NCI-H1436 treated with DMSO at 0.1 percent for 48 hours (cell line): ENCODE results near the gene IL1RL2.

ENCODE experiments used
- DNase-seq: peaks from one replicate; lab custom pipeline; 2025; lab: John Stamatoyannopoulos, UW

The IL1RL2 gene

DNA sequence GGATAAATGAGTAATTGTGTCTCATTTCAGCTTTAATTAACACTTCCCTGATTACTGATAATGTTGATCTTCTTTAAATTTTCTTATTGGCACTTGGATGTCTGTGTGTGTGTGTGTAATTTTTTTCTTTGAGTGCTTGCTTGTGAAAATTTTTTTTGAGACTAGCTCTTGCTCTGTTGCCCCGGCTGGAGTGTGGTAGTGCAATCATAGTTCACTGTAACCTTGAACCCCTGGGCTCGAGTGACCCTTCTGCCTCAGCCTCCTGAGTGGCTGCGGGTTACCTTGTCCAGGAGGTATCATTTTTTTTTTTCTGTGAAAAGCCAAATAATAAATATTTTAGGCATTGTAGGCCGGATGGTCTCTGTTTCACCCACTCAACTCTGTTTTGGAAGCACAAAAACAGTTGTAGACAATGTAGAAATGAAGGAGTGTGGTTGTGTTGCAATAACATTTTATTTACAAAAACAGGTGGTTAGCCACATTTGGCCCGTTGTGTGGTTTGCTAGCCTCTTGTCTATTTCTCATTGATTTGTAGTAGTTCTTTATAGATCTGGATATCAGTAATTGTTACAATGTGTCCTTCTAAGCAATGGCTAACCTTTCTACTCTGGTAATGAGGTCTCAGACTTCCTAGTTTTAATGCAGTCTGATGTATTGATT is 7.9 kb downstream of the IL1RL2 start:
- DNase-seq: no peak

DNA sequence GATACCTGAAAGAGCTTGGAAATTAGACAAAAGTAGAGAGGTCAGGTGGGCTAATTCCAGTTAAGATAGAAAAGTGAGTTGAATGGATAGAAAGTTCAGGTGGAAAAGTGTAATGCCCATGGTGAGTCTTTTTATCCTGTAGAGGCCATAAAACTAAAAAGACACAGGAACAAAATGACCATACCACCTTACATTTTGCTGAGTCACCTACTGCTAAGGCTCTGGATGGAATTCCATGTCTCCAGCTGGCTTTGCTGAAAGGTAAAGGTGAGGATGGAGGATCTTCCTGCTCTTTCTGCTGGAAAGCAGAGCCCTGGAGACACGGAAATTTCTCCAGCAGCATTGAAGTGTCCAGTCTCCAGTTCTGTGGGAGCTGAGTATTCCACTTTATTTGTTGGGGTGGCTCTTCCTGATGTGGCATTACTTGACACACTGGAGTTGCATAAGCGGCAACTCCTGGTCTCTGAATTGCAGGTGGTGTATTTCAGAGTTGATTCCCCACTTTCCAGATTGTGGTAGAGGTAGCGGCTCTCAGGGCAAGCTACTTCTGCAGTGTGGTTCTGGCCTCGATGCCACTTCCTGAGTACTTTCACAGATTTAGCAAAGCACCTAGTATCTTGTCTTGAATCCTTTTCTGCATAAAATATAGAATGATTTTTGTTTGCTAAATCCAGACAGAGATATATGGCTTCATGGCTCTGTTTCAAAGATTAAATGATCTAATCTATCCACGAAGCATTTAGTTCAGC is 10.7 kb downstream of the IL1RL2 start:
- no peak for DNase-seq

GRCh38 chr2:102200539-102200938 is 13.7 kb downstream of the IL1RL2 start:
- DNase-seq: no peak

DNA sequence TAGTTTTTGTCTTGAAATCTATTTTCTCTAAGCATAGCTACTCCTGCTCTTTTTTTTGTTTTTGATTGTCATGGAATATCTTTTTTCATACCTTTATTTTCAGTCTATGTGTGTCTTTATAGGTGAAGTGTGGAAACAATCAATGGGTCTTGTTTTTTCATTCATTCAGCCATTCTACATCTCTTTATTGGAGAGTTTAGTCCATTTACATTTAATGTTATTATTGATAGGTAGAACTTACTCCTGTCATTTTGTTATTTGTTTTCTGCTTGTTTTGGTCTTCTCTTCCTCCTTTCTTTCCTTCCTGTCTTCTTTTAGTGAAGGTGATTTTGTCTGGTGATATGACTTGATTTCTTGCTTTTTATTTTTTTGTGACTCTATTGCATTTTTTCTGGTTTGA is 17.8 kb downstream of the IL1RL2 start:
- no peak for DNase-seq

DNA sequence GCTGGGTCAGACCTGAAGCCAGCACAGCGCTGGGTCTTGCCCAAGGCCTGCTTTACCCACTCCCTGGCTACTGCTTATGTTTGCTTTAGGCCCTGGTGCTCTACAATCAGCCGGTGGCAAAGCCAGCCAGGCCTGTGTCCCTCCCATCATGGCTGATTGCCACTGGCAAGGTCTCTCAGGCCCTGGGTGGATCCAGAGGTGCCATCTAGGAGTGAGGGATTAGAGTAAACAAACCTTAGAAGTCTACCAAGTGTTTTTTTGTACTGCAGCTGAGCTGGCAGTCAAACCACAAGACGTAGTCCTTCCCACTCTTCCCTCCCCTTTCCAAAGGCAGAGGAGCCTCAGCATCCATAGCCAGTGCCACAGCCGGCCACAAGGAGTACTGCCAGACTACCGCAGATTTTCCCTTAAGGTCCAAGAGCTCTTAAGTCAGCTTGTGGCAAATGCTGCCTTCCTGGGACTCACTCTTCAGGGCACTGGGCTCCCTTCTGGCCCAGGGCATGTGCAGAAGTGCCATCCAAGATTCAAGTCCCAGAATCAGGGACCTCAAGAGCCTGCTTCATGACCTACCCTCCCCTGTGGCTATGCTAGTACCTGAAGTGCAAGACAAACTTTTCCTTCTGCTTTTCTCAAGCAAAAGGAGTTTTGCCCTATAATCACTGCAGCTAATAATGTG is 20.0 kb downstream of the IL1RL2 start:
- no peak for DNase-seq

GRCh38 chr2:102208774-102209173 is 22.0 kb downstream of the IL1RL2 start:
- DNase-seq: no peak

- no peak for DNase-seq
Observed at GRCh38 chr2:102209474-102209873, 22.7 kb downstream of the IL1RL2 start.

DNA sequence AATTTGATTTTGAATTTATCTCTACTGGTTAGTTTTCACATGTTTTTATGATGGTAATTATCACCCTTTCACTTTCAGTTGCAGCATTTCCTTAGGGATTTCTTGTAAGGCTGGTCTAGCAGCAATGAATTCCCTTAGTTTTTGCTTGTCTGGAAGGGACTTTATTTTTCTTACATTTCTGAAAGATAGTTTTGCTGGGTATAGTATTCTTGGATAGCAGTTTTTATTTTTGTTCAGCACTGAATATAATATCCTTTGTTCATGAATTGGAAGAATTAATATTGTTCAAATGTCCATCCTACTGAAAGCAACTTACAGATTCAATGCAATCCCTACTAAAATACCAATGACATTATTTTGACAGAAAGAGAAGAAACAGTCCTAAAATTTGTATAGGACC is 30.2 kb downstream of the IL1RL2 start:
- DNase-seq: no peak

GRCh38 chr2:102224824-102225739 is 38.3 kb downstream of the IL1RL2 start:
- DNase-seq: no peak

- no peak for DNase-seq
Observed at GRCh38 chr2:102226171-102226570, 39.3 kb downstream of the IL1RL2 start.

DNA sequence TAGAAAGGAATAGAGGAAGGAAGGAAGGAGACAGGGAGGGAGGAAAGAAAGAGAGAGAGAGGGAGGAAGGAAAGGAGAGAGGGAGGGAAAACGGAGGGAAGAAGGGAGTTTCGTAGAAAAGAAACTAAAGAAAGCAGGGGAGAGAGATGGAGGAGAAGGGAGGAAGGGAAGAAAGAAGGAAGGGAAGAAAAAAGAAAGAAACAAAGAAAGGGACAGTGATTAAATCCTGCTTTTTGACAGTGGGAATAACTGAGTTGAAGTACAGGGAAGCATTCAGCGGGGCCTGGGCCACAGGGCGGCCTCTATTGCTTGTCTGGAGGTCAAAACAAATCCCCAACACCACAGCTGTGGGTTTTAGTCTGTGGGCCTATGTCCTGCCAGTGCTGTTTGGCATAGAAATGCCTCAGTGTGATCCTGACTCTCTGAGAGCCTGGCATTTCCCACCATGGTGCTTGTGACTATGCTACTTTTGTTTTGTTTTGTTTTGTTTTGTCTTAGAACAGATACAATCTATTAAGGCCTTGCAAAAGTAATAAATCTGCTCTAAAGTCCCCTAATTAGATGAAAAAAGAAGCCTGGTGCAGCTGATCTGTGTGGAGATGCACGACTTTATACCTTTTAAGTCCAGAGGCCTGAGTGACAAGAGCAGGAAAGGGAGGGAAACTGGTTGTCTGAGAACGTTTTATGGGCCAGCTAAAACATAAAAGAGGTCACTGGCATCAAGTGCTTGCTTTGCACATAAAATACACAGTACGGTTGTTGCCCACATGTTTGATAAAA is 40.0 kb downstream of the IL1RL2 start:
- DNase-seq: no peak

DNA sequence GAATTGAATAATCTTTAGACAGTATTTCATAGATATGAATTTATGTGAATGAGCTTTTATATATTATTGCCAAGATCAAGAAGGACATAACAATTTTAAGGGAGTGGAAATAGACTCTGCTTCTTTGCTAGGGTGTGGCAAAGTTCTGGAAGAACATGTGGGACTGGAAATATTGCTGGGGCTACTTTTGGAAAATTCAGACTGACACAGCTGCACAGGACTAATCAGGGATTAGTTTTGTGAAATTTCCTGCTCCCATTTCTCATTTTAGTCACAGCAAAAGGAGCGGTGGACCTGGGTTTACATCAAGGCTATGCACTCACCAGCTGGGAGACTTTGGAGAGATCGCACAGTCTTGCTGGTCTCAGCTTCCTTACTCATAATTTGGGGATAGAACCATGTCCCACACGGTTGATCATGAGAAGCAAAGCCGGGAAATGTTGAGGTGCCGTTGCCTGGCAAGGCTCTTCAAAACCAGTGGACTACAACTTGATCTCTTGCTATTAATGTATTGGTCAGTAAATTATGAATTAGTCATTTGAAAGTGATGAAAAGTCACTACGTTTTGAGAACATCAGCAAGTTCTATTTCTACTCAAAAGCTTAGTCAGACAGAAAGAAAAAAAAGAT is 42.4 kb downstream of the IL1RL2 start:
- DNase-seq: no peak

DNA sequence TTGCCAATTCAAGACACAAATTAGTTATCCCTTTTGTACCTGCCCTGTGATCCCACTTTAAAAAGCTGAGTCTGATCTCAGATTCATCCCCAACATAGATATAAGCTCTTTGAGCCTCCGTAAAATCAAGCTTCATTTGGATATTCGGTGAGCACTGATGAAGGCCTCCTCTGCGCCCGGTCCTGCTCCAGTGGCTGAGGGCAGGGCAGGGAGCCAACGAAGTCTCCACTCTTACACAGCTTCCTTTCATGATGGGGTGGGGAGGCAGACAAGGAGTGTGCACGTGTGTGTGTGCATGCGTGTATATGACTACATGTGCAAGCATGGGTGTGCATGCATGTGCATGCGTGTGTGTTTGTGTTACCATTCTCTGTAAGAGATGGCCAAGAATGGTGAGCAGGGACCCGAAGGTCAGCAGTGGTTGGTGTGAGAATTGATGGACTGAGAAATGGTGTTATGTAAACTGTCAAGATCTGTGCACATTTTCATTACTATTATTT is 43.6 kb downstream of the IL1RL2 start:
- no peak for DNase-seq

DNA sequence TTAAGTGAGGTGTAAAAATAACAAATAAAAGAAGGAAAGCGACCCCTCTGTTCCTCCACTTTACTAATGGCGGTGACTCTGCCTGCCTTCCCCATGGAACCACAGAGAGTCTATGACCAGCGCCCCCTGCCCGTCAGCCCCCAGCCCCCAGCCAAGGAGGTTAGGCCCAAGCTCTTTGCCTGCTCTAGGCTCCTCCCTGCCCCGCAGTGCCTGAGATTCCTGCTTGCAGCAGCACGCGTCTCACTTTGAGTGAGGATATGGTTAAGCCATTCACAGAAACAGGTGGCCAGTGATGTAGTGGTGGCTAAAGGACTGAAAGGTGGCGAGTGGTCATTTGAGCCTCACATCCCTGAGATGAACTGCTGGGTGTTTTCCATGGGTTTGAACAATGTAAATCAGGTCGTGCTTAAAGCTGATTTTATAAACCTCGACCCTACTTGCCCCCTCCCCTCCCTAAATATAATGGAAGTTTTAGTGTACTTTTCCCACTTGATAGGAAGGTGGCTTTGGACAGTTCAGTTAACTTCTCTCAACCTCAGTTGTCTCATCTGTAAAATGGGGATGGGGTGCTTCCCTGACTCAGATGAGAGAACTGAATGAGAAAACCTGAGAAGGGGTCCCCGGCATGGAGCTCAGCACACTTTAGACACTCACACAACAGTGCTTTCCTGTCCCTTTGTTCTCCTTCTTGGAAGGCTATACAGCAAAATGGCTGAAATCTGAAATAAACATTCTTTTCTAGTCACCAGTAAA is 46.5 kb downstream of the IL1RL2 start:
- no peak for DNase-seq

GRCh38 chr2:102235042-102235473 is 48.2 kb downstream of the IL1RL2 start:
- DNase-seq: no peak

DNA sequence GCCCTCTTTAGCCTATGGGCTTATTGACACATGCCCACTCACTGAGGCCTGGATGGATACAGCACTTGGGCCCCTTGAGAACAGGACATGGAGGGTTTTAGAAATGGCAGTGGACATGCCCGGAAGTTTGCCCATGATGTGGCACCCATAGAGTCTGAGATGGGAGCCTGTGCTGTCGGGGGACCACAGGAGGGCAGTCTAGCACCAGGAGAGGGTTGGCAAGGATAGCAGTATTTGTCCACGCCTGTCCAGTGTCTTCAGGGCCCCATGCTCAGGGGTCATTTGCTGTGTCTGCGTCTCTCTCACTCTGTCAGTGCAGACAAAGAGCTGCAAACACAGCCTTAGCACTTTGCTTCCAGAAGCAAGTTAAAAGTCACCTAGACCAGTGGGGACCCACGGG is 48.7 kb downstream of the IL1RL2 start:
- DNase-seq: no peak

- no peak for DNase-seq
Observed at GRCh38 chr2:102236132-102236531, 49.3 kb downstream of the IL1RL2 start.

DNA sequence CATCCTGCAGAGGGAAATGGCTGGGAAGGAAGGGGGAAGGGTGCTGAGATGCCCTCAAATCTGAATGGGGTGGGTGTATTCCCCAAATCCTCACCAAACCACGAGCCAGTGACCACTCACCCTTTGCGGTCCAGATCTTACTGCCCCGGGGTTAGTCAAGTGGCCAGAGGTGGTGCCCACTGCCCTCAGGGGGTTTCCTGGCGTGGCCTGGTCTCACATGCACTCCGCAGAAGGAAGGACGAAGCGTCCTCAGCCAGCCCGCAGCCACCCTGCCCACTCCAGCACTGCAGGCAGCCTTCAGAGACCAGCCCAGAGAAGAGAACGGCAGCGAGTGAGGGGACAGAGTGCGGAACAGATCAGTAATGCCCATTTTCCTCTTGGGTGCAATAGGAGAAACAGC is 50.4 kb downstream of the IL1RL2 start:
- DNase-seq: no peak

GRCh38 chr2:102238039-102238756 is 51.4 kb downstream of the IL1RL2 start:
- DNase-seq: no peak
